GM08714 (cell line): ENCODE data around the gene UGT1A3.

Source experiments
- H3K4me3 ChIP-seq: fragments of 200-500 bp; sonication (Bioruptor generic); 2 replicates; pipeline ENCODE4 v1.5.1; 2014; ENCODE audit warnings: mild to moderate bottlenecking, low read length, inconsistent platforms
- ZNF274 ChIP-seq: IDR thresholded peaks from 2 replicates; pipeline ENCODE4 v1.6.1; 2012; ENCODE audit warnings: mild to moderate bottlenecking, low read depth, low read length

UGT1A3 gene

GRCh38 chr2:233818639-233819621 lies 90.1 kb downstream of the UGT1A3 start:
- no peak for TF ChIP-seq ZNF274
- no peak overlapping the region for H3K4me3 ChIP-seq

GRCh38 chr2:233819884-233820773 lies 91.3 kb downstream of the UGT1A3 start:
- H3K4me3 ChIP-seq, result no peak overlapping the region
- no peak for TF ChIP-seq ZNF274

GRCh38 chr2:233820774-233821105 lies 91.9 kb downstream of the UGT1A3 start:
- no peak overlapping the region for H3K4me3 ChIP-seq
- no peak for TF ChIP-seq ZNF274

GRCh38 chr2:233821196-233821595 lies 92.4 kb downstream of the UGT1A3 start:
- H3K4me3 ChIP-seq, result no peak overlapping the region
- no peak for TF ChIP-seq ZNF274

- H3K4me3 ChIP-seq, result no peak overlapping the region
- TF ChIP-seq ZNF274, result no peak
These were observed 92.9 kb downstream of the UGT1A3 start for GRCh38 chr2:233821709-233822100.

GRCh38 chr2:233822101-233822771 lies 93.4 kb downstream of the UGT1A3 start:
- no peak for TF ChIP-seq ZNF274
- H3K4me3 ChIP-seq, result no peak overlapping the region
